GM23338 (cell line): ENCODE measurements around the gene ACTR2.

Experiments
- CREB1 ChIP-seq: fragments of 250-450 bp; sonication (Bioruptor Pico); IDR thresholded peaks from 2 replicates; pipeline ENCODE4 v1.5.0; 2020; ENCODE audit warnings: low read depth, mild to moderate bottlenecking, moderate library complexity
- CTCF ChIP-seq, 2 experiments: fragments of 200-600 bp in 1 of 2; sonication (generic) in 1 of 2; conservative IDR thresholded peaks; 2 replicates each; pipeline versions ENCODE4 v1.5.1 to v1.6.1; 2016 to 2017; ENCODE audit warnings: antibody characterized with exemption in 2 of 2, low read depth in 2 of 2, mild to moderate bottlenecking in 2 of 2, moderate library complexity in 1 of 2
- EZH2 ChIP-seq: fragments of 200-600 bp; sonication (generic); IDR thresholded peaks from one replicate; pipeline ENCODE4 v1.8.0; 2017; ENCODE audit warnings: antibody characterized with exemption, mild to moderate bottlenecking, low read depth; ENCODE audit not compliant: unreplicated experiment
- EZH2phosphoT487 ChIP-seq: fragments of 200-600 bp; sonication (generic); IDR thresholded peaks from one replicate; pipeline ENCODE4 v1.8.1; 2018; ENCODE audit warnings: antibody characterized with exemption; ENCODE audit not compliant: unreplicated experiment
- NANOG ChIP-seq: IDR thresholded peaks from 2 replicates; pipeline ENCODE4 v1.6.1; 2016; ENCODE audit warnings: antibody characterized with exemption, borderline replicate concordance
- POLR2AphosphoS5 ChIP-seq: IDR thresholded peaks from 2 replicates; pipeline ENCODE4 v1.6.1; 2016; ENCODE audit warnings: antibody characterized with exemption, low read depth
- REST ChIP-seq: IDR thresholded peaks from one replicate; pipeline ENCODE4 v1.6.1; 2018; ENCODE audit warnings: antibody characterized with exemption; ENCODE audit not compliant: unreplicated experiment
- STAT1 ChIP-seq: IDR thresholded peaks from one replicate; pipeline ENCODE4 v1.6.1; 2016; ENCODE audit warnings: antibody characterized with exemption; ENCODE audit not compliant: unreplicated experiment
- ZNF331 ChIP-seq: fragments of 250-450 bp; sonication (Bioruptor Pico); IDR thresholded peaks from 2 replicates; pipeline ENCODE4 v1.5.0; 2020; ENCODE audit warnings: low read depth, mild to moderate bottlenecking, moderate library complexity

GRCh38 chr2:65279756-65280155 lies 52.1 kb downstream of the ACTR2 start:
- TF ChIP-seq POLR2AphosphoS5 (no peak), CTCF (conservative IDR thresholded peaks at IDR 0.05; ENCODE audit: low read depth in 2 of 2) (no peak), EZH2 (no peak), NANOG (no peak), STAT1 (no peak), ZNF331 (CRISPR knock-in tag) (no peak), REST (no peak), EZH2phosphoT487 (no peak), CREB1 (CRISPR knock-in tag) (no peak)
